Right lobe of liver (tissue), 4 donors: ENCODE data around the gene GABARAPL1.

Experiments
- CTCF ChIP-seq, 4 donors: fragments of 200-600 bp in 3 of 4; fragments of 450-650 bp in 1 of 4; IDR thresholded peaks; one replicate each; pipeline versions ENCODE4 v1.5.1 to v1.8.0; 2016 to 2022; ENCODE audit warnings: antibody characterized with exemption in 4 of 4, mild to moderate bottlenecking in 2 of 4
- POLR2A ChIP-seq: fragments of 450-650 bp; IDR thresholded peaks from one replicate; pipeline ENCODE4 v1.6.1; 2017; ENCODE audit warnings: antibody characterized with exemption, mild to moderate bottlenecking
- donor health status: DM: no; HTN: no; CAD: no.
- donor health status: DM: no; HTN: no; CAD: no.
- donor health status: DM: no; HTN: yes; CAD: no.

DNA sequence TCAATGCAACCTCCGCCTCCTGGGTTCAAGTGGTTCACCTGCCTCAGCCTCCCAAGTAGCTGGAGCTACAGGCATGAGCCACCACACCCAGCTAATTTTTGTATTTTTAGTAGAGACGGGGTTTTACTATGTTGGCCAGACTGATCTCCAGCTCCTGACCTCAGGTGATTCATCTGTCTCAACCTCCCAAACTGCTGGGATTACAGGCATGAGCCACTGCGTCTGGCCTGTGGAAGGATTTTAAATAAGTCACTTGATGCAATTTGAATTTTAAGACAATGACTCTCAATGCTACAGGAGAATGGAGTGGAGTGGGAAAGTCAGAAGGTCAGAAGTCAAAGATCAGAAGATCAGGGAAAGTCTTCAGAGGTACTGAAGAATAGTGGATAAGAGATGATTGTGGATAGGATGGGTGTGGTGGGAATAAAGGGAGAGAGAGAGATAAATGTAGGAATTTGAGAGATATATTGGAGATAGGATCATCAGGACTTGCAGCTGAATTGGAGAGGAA lies 18.5 kb upstream of the GABARAPL1 start:
- no peak for TF ChIP-seq CTCF (IDR thresholded peaks at IDR 0.05)
- no peak for TF ChIP-seq POLR2A
